ENCODE data around the gene ARHGEF39.

ARHGEF39 gene

GRCh38 chr9:35679091-35679490 lies 14.1 kb upstream of the ARHGEF39 start:
- no peak for DNase-seq (ENCODE audit: extremely low read depth in 1 of 2, low read depth in 1 of 2)

DNA sequence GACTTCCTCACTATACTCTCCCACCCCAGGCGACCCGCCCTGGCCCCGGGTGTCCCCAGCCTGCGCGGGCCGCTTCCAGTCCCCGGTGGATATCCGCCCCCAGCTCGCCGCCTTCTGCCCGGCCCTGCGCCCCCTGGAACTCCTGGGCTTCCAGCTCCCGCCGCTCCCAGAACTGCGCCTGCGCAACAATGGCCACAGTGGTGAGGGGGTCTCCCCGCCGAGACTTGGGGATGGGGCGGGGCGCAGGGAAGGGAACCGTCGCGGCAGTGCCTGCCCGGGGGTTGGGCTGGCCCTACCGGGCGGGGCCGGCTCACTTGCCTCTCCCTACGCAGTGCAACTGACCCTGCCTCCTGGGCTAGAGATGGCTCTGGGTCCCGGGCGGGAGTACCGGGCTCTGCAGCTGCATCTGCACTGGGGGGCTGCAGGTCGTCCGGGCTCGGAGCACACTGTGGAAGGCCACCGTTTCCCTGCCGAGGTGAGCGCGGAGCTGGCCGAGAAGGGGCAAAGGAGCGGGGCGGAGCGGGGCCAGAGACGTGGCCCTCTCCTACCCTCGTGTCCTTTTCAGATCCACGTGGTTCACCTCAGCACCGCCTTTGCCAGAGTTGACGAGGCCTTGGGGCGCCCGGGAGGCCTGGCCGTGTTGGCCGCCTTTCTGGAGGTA lies 10.9 kb upstream of the ARHGEF39 start:
- no peak for DNase-seq (ENCODE audit: extremely low read depth in 1 of 2, low read depth in 1 of 2)

GRCh38 chr9:35675204-35675603 lies 10.2 kb upstream of the ARHGEF39 start:
- no peak for DNase-seq (ENCODE audit: extremely low read depth in 1 of 2, low read depth in 1 of 2)

GRCh38 chr9:35674025-35674361 lies 9.0 kb upstream of the ARHGEF39 start:
- no peak for DNase-seq (ENCODE audit: extremely low read depth in 1 of 2, low read depth in 1 of 2)

DNA sequence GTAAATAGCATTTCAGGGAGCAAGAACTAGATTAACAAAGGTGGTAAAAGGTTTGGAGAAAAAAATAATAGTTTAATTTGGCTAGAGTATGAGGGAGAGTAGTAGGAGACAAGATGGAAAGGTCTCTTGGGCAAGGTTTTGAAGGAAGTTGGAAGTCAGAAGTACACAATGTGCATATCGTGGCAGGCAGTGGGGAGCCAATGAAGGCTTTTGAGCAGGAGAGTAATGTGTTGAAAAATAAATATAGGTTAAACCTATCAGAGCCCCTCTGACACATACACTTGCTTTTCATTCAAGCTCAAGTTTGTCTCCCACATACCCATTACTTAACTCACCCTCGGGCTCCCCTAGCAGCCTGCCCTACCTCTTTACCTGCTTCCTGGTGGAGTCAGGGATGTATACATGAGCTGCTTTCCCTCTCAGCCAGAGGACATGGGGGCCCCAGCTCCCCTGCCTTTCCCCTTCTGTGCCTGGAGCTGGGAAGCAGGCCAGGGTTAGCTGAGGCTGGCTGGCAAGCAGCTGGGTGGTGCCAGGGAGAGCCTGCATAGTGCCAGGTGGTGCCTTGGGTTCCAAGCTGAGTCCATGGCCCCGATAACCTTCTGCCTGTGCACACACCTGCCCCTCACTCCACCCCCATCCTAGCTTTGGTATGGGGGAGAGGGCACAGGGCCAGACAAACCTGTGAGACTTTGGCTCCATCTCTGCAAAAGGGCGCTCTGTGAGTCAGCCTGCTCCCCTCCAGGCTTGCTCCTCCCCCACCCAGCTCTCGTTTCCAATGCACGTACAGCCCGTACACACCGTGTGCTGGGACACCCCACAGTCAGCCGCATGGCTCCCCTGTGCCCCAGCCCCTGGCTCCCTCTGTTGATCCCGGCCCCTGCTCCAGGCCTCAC lies 8.4 kb upstream of the ARHGEF39 start, which contains the start of gene CA9:
Gene CA9, plus strand, starts transcription at position 797 of the 893 bp plus-strand sequence. Its CDS starts 32 bp downstream, at position 829.
- DNase-seq (ENCODE audit: extremely low read depth in 1 of 2, low read depth in 1 of 2): no peak

DNA sequence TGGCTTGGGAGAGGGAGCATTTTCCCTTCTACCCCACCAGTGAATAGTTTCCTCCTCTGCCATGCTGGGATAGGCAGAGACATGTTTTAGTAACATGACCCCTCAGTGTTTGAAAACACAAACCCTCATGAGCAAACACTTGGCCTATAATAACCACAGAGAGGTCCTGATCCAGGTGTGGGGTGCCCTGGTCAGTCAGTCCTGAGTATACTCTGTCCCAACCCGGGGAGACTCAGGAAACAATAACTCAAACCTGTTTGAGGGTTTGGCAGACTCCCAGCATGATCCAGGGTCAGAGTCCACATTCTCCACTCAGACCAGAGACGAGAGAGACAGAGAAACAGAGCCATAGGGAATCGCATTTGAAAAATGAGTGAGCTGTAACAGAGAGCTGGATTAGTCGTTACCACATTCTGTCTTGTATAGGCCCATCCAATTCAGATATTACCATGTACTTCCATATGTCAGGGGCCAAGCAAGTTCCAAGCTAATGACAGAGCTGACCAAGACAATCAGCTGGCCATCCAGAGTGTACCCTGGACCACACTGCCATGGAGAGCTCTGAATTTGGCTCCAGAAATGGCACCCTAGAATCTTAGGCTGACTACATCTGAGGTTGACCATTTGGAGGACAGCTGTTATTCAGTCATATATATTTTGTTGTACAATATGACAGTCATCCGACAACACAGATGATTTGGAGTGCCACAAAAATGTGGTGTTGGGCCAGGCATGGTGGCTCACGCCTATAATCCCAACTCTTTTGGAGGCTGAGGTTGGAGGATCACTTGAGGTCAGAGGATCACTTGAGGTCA lies 4.5 kb upstream of the ARHGEF39 start:
- no peak for DNase-seq (ENCODE audit: extremely low read depth in 1 of 2, low read depth in 1 of 2)

GRCh38 chr9:35667939-35668338 lies 2.9 kb upstream of the ARHGEF39 start:
- no peak for DNase-seq (ENCODE audit: extremely low read depth in 1 of 2, low read depth in 1 of 2)

- DNase-seq (ENCODE audit: extremely low read depth in 1 of 2, low read depth in 1 of 2): no peak
Measured at GRCh38 chr9:35666549-35666948, 1.6 kb upstream of the ARHGEF39 start.

- DNase-seq (ENCODE audit: extremely low read depth in 1 of 2, low read depth in 1 of 2): no peak
Measured at GRCh38 chr9:35666045-35666444, 1.1 kb upstream of the ARHGEF39 start.

DNA sequence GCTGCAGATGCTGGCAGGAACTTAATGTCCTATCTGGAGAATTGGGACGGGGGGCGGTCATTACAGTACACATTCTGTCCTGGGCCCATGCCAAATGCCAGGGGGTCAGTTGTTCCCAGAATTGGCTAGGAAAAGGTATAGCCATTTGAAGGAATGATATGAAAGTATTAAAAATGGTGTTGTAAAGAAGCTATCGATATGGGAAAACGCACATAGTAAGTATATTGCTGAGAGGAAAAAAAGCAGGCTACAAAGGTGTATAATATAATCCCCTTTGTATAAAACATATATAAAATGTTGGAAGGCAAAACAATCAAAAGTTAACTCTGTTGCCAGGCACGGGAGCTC lies 450 bp upstream of the ARHGEF39 start:
- no peak for DNase-seq (ENCODE audit: extremely low read depth in 1 of 2, low read depth in 1 of 2)

- DNase-seq (ENCODE audit: extremely low read depth in 1 of 2, low read depth in 1 of 2): no peak
Measured at GRCh38 chr9:35662437-35662836, 2.6 kb downstream of the ARHGEF39 start.

- DNase-seq (ENCODE audit: extremely low read depth in 1 of 2, low read depth in 1 of 2): no peak
Measured at GRCh38 chr9:35661756-35662350, 3.1 kb downstream of the ARHGEF39 start.

DNA sequence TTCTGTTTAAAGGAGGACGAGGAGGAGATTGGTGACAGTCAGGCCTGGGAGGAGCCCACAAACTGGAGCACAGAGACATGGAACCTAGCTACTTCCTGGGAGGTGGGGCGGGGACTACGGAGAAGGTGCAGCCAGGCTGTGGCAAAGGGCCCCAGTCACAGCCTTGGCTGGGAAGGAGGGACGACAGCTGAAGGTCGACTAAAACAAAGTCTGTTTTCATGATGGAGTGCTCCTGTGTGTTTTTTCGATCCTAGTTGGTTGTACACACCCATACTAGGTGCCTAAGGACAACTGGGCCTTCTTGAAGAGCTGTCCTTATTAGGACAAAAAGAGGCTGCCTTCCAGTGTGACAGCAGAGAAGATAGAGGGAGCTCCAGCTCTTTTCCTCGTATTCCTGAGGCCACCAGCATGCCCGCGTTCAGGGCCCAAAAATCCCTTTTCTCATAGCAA lies 4.0 kb downstream of the ARHGEF39 start:
- DNase-seq (ENCODE audit: extremely low read depth in 1 of 2, low read depth in 1 of 2): no peak

DNA sequence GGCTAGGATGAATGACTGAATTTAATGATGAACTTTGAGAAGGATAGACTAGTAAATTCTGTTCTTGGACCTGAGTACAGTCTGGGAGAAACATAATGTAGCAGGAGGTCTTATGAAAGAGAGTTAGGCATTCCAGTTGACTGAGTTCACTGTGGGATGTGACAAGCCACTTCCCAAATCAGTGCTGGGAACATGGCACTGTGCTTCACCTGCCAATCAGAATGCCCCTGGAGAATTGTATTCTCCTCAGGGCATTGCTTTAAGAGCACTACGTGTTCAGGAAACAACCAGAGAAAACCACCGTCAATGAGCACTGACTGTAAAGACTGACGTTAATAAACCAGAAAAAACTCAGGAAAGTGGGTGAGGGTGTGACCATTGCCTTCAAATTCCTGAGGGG lies 5.7 kb downstream of the ARHGEF39 start:
- no peak for DNase-seq (ENCODE audit: extremely low read depth in 1 of 2, low read depth in 1 of 2)

- DNase-seq (ENCODE audit: extremely low read depth in 1 of 2, low read depth in 1 of 2): no peak
Measured at GRCh38 chr9:35658968-35659220, 6.1 kb downstream of the ARHGEF39 start.

DNA sequence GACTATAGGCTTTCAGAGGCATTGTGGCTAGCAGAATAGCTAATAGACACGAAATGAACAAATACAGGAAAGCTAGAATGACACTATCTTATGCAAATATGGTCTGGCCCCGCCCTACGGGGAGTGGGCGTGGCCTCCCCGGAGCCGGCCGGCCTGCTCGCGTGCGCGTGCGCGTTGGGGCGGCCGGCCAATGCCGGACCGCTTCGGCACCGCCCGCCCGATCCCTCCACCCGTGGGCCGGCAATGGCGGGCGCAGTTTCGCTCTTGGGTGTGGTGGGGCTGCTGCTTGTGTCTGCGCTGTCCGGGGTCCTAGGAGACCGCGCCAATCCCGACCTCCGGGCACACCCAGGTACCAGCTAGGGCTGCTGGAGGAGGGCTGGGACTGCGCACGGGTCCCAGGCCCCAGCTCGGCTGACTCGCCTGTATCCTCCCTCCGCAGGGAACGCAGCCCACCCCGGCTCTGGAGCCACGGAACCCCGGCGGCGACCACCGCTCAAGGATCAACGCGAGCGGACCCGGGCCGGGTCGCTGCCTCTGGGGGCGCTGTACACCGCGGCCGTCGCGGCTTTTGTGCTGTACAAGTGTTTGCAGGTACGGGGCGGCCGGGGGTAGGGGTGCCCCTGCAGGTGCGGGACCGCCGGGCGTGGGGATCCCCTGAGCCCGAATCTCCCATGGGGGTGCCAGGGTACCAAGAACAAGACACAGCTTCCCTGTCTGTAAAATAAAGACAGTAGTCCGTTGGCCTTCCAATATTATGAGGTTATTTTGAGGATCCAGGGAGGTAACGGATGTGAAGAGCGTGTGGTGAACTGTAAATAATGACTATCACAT lies 6.6 kb downstream of the ARHGEF39 start, which contains the start of gene CCDC107:
Gene CCDC107, plus strand, starts transcription at position 156 of the 831 bp plus-strand sequence. Its CDS starts 88 bp downstream, at position 244.
- DNase-seq (ENCODE audit: extremely low read depth in 1 of 2, low read depth in 1 of 2): peak; percentile 48 to 76

DNA sequence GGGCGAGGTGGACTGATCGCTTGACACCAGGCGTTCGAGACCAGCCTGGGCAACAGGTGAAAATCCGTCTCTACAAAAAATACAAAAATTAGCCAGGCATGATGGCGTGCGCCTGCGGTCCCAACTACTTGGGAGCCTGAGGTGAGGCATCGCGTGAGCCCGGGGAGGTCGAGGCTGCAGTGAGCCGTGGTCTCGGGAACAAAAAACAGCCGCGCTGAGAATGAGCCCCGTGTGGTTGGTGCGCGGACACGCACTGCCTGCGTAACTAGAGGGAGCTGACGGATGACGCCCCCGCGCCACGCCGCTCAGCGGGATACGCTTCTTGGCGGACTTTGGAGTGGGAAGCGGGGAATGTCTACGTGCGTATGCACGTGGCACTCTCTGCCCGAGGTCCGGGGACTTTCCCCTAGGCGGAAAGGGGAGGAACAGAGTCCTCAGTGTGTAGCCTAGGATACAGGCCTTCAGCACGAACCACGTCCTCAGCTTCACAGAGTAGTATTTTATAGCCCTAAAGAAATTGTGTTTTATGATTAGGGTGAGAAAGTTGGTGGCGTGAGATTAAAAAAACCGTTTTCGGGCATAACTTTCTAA lies 7.4 kb downstream of the ARHGEF39 start, which contains the start of gene RMRP:
Gene RMRP, minus strand, starts transcription at position 474 of the 591 bp plus-strand sequence.
- peak; percentile 72 to 78 for DNase-seq (ENCODE audit: extremely low read depth in 1 of 2, low read depth in 1 of 2)

DNA sequence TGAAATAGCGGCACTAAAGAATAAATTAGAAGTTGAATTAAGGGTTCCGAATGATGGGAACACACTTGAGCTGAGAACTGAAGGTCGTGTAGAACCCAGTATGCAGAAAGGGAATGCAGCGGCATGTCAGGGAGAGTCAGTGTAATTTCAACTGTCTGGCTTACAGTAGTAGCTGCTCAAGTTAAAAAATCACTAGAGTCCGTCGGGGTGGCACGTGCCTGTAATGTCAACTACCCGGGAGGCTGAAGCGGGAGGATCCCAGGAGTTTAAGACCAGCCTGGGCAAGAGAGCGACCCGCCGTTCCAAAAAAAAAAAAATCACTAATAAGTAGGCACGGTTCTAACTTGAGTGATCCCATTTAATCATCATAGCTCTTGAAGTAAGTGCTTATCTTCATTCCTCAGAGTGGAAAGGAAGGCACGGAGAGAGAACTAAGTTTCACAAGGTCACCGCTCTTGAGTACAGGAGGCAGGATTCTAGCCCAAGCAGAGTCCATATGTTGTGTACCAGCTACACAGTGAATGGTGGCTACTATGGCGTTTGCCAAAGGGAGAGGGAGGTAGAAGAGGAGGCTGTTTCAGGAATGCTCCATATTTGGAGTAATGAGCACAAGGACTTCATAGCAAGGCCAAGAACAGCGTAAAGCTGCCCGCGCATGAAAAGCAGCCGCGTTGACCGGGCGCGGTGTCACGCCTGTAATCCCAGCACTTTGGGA lies 8.0 kb downstream of the ARHGEF39 start:
- no peak for DNase-seq (ENCODE audit: extremely low read depth in 1 of 2, low read depth in 1 of 2)

DNA sequence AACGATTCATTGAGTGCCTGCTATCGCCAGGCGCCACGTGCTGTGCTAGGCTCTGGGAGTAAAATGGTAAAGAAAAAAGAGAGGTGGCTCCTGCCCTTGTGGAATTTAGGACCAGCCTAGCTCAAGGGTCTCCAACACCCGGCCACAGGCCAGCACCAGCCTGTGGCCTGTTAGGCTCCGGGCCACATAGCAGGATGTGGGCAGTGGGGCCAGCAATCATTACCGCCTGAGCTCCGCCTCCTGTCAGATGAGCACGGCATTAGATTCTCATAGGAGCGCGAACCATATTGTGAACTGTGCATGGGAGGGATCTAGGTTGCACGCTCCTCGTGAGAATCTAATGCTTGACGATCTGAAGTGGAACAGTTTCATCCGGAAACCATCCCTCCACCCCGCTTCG lies 8.6 kb downstream of the ARHGEF39 start:
- no peak for DNase-seq (ENCODE audit: extremely low read depth in 1 of 2, low read depth in 1 of 2)
